CD4-positive, alpha-beta T cell treated with Interleukin-6 for 4 hours (primary cell): ENCODE results near the gene GABRB1.

Source experiments
- DNase-seq: peaks from one replicate; pipeline ENCODE4 v3.0.0-alpha.2; 2020; ENCODE audit warnings: mixed read lengths

The GABRB1 gene

DNA sequence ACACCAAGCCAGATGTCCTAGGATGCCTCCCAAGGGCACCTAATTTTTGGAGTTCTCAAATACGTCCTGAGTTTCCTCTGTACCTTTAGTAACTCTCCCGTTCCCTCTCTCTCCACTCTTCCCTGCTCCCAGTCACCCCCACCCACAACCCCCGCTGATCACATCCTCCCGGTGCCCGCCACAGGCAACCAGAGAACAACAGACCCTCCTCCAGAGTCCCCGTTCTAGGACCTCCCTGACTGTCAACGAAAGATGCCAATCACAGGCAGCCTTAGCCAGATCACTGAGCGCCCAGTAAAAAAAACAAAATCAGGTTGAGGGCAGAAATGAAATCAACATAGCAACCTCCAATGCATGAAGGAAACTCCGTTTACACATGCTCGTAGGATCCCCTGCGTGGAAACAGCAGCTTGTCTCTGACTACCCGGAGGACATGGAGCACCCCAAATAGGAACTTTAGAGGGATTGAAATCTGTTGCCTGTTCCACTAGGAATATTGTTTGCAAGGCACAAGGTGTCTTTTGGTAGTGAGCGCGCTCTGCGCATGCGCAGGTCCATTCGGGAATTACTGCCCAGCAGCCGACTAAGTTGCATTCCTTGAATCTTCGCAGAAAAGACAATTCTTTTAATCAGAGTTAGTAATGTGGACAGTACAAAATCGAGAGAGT is at the start of gene GABRB1:
Gene GABRB1, plus strand, starts transcription at position 557 of the 668 bp plus-strand sequence.
- DNase-seq, result peak; percentile 26

DNA sequence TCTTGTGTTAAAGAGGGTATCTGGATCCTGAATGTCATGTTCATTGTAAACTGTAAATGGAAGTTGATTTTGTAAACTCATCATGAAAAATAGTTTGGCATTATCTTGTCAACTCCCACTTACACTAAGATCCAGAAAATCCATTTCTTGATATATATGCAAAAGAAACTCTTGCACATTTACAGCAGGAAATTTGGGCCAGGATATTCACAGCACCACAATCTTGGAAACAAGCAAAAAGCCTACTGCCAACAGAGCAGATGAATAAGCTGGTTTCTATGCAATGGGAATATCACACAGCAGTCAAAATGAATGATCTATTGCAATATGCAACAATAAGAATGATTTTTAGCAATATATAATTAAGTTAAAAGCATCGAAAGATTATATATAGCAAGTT is 46.6 kb upstream of the GABRB1 start:
- DNase-seq, result no peak

DNA sequence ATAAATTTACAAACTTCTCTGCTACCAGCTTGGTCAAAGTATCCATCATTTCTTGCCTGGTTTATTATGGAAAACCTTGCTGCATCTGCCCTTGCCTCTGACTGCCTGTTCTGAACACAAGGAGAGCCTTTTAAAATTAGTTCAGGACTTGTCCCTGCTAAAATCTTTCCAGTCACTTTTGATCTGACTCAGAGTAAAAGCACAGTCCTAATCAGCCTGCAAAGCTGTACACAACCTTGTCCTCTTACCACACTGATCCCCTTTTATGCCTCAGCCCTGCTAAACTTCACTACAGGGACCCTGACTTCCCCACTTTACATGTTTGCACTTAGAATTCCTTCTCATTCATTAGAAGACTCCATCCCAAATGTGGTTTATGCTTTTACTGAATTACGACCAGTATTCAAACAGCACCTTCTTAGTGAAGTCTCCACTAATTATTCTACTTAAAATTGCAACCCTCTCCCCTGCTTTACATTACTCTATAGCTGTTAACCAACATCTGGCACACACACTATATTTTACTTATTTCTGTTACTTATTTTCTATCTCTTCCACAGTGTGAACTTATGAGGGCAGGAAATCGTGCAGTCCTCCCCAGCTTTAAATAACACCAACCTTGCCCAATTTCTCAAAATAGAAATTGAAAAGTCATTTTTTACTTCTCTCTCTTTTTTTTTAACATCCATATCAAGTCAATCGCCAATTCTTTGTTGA is 44.3 kb upstream of the GABRB1 start:
- no peak for DNase-seq

DNA sequence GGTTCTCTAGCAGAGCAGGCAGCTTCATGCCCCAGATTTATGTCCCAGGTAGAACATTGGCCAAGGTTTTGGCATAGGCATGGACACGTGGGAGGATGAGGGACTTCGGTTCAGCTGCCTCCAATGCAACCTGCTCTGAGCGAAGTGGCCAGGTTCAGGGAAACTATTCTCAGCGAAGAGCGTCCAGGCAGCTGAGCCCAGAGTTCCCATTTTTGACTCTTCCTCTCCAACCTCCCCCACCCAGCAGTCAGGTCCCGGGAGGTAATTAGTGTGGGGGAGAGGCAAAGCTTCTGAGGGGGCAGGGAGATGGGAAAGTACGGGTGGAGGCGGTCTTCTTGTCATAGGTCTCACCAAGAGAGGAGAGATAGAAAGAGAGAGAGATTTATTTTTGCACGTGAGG is 39.0 kb upstream of the GABRB1 start:
- DNase-seq, result no peak

DNA sequence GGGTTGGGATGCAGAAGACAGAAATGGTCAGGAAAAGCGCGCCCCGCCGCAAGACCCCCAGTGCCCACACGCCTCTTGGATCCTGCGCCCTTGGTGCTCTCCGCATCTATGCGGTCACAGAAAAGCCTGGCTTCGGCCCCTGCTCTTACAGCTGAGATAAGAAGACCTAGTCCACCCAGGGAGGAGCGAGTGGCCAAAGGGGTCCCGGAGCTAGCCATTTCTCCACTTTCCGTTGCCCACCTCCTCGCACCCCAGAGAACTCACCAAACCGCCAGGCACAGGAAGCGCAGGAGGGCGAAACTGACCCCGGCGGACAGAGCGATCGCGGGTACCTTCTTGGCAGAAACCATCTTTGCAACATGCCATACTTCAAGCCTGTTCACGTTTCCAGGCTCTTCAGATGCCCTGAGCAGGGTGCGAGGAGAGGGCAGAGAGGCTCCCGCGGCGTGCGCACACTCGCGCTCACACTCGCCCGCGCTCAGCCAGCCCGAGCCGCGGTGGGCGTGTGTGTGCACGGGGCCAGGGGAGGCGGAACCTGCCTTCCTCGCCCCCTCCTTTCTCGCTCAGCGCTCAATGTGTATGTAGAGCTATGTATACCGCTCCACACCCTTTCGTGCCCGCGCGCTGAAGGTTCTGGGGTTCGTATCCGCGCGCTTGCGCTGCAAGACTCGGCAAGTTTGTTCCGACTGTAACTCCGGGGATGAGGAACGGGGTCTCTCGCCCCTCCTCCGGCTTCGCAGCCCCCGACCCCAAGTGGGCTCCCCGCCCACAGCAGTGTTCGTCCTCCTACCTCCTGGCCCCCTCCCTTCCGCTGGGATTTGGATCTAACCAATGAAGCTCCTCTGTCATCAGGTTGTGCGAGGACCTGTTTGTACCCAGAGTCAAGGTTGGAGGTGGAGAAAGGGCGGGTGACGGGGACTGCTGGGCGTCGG is 38.0 kb upstream of the GABRB1 start, which contains the start of gene GABRA4:
Gene GABRA4, minus strand, starts transcription at position 507 of the 932 bp plus-strand sequence. Its CDS starts 157 bp downstream, at position 350.
- no peak for DNase-seq

DNA sequence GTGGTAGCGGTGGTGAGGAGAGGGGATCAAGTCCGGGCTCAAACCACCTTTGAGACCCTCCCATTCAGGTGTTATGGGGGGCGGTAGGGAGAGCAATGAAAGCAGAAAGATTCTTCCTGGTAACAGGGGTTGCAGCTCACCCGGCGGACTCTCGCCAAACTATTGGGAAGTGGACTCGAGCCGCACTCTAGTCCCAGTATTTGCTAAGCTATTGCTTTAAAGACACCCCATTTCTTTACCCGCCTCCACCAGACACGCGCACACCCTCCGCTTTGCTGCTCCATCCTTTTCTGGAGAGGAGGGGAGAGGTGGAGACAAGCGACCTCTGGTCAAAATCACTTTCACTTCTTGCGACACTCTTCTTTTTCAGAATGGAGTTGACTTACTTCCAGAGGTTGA is 37.4 kb upstream of the GABRB1 start:
- DNase-seq, result no peak

DNA sequence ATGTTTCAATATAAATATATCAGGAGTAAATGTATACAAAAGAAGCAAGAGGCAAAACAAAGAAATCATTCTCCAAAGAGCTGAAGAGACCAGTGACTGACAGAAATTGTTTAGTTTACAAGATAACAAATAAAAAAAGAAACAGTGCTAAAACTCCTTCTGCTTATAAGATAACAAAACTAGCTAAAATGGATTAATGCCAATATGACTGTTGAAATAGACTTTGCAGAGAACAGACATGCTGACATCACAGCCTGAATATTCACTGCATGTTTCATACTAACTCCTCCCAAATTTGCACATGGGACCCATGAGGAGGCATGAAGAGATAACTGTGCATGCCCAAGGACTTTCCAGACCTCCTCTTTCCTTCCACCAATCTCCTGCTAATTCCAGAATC is 31.8 kb upstream of the GABRB1 start:
- no peak for DNase-seq

DNA sequence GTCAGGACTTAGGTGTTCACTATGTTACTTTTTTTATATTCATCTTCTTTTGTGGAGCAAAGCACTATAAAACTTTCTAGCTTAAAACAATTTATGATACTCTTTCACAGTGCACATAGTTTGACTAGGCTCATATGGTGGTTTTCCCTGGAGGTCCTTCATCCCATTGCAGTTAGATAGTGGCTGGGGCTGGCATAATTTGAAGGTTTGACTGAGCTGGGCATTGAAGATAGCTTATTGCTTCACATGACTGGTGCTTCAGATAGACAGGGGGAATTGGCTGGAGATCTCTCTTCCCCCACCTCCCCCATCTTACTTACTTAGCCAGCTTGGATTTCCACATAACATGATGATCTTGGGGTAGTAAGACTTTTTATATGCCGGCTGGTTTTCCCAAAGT is 31.0 kb upstream of the GABRB1 start:
- no peak for DNase-seq

DNA sequence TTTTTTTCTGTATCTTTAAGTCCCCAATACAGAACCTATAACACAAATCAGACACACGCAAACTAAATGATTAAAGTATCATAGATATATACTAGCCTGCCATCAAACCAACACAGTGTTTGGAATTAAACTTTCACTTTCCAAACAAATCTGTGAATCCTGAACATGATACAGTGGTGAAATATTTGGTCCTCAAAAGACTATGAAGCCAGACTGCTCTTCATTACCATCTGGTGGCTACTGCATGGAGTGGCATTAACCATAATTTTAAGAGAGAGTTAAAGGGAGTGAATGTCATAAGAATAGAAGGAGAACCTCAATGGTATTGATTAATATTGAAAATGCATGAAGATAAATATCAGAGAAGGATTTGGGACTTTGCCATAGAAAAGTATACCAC is 28.8 kb upstream of the GABRB1 start:
- DNase-seq, result no peak

DNA sequence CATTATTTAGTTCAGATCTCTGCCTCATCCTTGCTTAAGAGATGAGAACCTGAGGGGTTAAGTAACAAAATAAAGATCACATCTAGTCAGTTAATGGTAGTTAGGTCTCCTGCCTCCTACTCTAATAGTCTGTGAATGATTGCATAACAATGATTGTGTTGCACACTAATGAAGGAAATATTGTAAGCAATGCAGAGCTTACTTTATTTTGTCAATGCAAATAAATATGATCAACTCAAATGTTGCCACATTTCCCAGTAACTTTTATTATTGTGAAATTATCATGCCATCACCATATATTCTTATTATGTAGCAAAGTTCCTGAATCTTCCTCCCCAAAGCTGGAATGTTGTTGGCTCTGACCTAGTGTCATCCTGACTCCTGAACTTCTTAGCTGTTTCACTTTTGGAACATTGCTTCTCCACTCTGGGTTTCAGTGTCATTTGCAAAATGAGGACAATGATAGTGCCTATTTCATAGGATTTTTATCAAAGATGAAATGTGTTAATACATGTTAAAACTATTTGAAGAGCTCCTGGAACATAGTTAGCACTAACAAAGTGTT is 20.9 kb upstream of the GABRB1 start:
- no peak for DNase-seq

DNA sequence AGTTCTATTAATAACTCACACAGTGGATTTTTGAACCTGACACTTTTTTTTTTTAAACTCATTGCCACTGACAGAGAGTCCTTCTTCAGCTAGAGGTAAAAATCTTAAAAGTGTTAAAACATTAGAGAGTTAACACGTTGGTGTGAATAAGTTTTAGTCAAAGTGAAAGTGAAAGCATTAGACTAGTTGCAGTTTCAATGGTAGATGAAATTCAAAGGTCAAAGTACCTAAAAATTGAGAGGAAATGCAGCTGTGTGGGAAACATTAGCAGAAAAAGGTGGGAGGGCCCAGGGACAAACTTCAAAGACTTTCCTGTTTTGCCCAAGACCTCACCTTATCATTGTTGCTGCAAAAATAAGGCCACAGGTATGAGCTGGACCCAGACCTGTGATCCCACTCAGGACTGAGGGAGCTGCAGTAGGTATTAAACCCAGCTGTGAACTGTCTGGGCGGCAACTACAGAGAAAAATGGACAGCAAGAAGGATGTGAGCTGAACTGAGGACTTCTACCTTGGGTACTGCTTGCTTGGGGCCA is 20.4 kb upstream of the GABRB1 start:
- peak; percentile 2 for DNase-seq

DNA sequence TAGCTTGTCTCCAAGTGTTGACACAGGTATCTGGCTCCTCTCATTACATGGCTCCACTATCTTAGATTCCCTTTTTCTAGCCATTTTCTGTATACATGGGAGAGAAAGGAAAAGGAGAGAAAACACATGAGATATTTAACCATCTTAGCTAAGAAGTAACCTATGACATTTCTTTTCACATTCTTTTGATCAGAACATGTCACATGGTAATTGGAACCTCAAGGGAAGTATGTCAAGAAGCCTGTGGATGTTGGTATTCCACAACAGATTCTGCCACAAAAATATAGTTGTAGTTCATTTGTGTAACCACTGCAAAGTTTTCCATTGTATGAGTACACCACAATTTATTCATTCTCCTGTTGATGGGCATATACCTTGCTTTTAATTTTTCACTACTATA is 18.7 kb upstream of the GABRB1 start:
- DNase-seq, result no peak

DNA sequence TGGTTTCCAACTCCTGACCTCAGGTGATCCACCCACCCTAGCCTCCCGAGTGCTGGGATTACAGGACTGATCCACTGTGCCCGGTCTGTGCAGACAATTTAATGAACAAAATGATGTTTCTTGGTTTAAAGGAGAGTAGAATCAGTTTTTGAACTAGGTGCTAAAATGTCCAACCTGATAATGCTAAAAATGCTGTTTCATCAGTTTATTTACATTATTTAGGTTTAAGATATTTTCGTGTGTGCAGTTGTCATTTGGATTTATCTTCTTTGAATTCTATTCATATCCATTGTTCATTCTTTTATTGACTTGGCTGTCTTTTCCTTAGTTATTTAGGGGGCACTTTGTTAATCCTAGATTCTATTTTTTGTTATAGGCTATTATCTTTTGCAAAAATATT is 18.0 kb upstream of the GABRB1 start:
- DNase-seq, result no peak

DNA sequence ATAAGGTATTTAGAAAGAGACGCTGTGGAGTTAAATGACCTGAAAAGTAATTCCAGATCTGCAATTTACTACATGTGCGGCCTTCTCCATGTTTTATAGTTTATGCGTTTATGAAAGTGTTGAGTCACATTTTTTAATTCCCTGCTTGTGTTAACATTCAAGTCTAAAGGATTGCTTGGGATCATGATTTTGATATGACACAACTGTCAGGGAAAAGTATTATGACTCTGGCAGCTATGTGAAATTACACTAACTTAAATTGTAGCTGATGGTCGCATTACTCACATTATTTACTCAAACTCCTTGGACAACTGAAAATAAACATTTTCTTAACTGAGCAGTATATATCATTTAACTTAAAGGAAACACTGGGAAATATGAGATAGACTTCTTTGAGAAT is 14.3 kb upstream of the GABRB1 start:
- no peak for DNase-seq

DNA sequence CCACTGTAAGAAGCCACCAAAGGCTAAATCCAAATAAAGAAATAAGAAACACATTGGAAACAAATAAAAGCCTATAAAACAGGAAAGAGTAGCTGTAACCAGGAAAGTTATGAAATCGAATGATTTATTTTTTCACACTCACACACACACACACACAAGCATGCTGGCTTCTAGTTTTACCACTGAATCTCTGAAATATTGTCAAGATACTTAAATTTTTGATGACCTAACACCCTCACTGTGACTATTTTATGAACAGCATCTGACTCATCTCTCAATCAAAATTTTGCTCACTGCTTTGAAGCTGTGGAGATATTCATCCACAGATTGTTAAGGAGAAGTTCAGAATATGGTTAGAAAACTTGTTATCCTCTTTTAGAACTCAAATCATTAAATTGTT is 13.9 kb upstream of the GABRB1 start:
- no peak for DNase-seq

DNA sequence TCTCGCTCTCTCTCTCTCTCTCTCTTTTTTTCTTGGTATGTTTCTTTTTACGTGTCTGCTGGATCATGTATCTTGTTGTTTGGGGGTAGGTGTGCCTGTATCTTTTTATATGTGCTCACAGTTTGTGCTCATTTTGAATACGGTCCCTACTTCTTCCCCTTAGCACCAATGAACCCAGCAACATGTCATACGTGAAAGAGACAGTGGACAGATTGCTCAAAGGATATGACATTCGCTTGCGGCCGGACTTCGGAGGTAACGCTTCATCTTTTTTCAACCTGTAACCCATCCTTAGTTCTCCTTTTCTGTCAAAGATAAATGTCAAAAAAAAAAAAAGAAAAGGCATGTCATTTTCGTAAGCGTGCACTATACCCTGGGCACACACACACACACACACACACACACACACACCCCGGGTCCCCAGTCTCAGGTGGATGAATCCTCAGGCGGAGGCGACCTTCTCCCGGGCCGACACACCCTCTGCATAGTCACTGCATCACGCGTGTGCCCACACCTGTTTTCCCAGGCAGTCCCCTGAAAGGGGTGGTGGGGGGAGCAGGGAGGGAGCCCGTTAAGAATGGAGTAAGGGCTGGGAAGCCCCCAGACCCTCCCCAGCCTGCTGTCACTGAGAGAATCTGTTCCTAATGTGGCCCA is 511 bp downstream of the GABRB1 start:
- DNase-seq, result peak; percentile 1

DNA sequence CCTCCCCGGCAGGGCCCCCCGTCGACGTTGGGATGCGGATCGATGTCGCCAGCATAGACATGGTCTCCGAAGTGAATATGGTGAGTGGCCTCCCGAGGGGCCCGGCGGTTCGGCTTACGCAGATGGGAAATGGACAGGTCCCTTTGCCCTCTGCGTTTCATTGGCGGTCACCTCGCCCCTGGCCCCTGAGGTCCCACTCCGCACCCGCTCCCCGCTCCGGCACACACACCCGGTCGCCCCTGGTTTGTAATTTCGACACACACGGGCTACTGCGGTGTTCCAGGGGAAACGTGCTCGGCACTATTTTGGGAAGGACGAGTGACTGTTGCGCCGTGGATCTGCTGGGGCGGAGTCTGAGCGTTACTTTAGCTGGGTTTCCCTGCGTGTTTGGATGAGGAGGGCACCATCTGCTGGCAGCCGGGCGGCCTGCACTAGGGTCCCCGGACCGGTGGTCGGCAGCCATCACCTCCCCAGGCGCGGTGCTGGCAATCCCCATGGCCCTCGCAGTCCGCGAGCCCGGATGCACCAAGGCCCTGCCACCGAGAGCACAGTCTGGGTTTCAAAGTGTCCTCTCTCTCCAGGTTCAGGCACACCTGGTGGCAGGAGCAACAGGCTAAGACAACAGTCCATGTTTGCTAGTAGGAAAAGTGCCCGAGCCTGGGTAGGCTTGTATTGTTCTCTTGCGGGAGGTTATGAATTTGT is 1.2 kb downstream of the GABRB1 start:
- peak; percentile 8 for DNase-seq

DNA sequence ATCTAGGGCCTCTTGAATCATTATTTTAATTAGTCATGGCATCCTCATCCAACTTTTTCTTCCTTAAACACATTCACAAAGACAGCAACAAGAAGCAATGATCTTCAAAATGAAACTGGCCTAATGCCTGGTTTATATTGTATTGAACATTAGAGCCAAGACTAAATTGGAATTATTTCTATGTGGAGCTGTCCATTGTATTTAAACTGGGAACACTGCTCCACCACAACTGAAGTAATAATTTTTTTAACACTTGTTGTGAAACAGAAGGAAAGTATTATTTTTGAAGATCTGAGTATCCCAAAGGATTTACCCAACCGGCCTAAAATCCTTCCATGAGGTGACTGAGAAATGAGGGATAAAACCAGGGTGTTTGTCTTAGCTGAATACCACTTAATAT is 6.9 kb downstream of the GABRB1 start:
- no peak for DNase-seq

DNA sequence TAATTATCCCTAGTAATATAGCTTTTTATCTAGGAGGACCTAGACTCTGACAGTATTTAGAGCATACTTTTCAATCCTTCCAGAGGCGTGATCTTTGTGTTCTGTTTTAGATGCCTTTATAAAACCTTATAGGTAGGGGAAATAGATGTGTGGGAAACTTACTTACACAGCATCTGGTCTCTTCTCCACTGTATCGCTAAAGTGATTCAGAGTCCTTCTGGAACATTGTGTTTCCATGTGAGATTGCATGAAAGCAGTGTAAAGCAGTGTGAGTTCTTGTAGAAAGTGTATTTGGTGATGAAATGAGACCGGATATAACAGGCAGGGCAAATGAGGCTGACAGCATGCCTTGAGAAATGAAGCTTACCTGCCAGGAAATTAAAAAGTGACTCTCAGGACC is 9.5 kb downstream of the GABRB1 start:
- no peak for DNase-seq

DNA sequence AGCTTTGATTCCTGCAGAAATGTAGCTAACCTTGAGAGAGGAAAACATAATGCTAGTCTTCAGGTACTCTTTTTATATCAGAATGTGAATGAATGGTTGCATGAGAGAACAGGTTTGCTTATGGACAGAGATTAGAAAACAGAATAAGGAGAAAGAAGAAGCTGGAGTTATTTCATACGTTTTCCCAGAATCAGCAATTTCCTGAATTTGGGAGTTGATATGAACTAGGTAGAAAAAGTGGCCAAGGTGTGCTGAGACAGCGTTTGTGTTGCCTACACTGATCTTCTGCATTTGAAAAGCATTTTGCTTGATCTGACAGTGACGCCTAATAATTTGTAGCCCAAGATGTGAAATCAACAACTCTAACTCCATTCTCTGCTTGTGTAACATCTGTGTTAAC is 12.5 kb downstream of the GABRB1 start:
- no peak for DNase-seq

DNA sequence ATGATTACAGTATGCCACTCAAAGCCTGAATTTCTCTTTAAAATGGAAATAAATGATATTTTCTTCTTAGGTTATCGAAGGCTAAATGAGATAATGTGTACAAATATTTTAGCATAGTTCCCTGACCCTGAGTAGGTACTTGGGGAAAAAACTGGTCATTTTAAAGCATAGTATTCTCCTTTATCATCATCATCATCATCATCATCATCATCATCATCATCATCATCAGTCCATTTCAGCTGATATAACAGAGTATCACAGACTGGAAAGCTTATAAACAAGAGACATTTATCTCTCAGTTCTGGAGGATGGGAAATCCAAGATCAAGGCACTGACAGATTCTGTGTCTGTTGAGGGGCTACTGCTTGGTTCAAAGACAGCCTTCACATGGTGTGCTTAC is 13.9 kb downstream of the GABRB1 start:
- no peak for DNase-seq

DNA sequence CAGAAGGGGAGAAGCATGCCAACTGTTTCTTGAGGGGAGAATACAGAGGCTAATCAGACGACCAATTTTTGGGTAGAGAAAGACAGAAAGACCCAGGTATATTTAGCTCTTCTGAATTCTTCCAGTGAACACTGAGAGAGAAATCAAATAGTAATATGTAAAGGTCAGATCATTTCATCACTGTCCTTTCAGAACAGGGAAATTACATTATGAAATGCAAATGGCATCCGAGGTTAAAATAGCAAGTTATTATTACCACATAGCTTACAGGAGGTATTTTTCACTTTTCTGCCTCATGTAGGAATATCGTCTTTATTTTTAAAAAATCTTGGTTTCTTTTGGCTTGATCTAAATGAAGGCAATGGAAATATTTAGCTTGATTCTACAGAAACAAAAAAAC is 18.0 kb downstream of the GABRB1 start:
- DNase-seq, result no peak
